GM21825 (cell line): Measurements from ENCODE around the gene FOSB.

Experiments
- ATAC-seq: cut with Tn5 transposase; IDR thresholded peaks from one replicate; pipeline ENCODE4 v1.9.1; 2021; ENCODE audit warnings: mild to moderate bottlenecking, moderate library complexity; ENCODE audit not compliant: unreplicated experiment

The FOSB gene

GRCh38 chr19:45467115-45467455 is 711 bp upstream of the FOSB start:
- no peak for ATAC-seq

- ATAC-seq, result no peak
Observed at GRCh38 chr19:45468159-45468651, 409 bp downstream of the FOSB start.

GRCh38 chr19:45468803-45469131 is 971 bp downstream of the FOSB start:
- ATAC-seq, result peak; percentile 27

GRCh38 chr19:45469132-45469944 is 1.5 kb downstream of the FOSB start:
- ATAC-seq, result peak; percentile 54

- ATAC-seq, result no peak
Observed at GRCh38 chr19:45469945-45470761, 2.4 kb downstream of the FOSB start.

GRCh38 chr19:45470762-45471081 is 2.9 kb downstream of the FOSB start:
- no peak for ATAC-seq

- ATAC-seq, result no peak
Observed at GRCh38 chr19:45471111-45471930, 3.5 kb downstream of the FOSB start.

- ATAC-seq, result no peak
Observed at GRCh38 chr19:45471931-45472562, 4.3 kb downstream of the FOSB start.

GRCh38 chr19:45472563-45473366 is 5.0 kb downstream of the FOSB start:
- no peak for ATAC-seq

GRCh38 chr19:45473367-45473681 is 5.5 kb downstream of the FOSB start:
- no peak for ATAC-seq

GRCh38 chr19:45473682-45474605 is 6.1 kb downstream of the FOSB start:
- ATAC-seq, result no peak

- no peak for ATAC-seq
Observed at GRCh38 chr19:45474606-45475521, 7.1 kb downstream of the FOSB start.

GRCh38 chr19:45475537-45476291 is 7.9 kb downstream of the FOSB start:
- ATAC-seq, result no peak

GRCh38 chr19:45476304-45476703 is 8.5 kb downstream of the FOSB start:
- ATAC-seq, result no peak

GRCh38 chr19:45477186-45477585 is 9.4 kb downstream of the FOSB start:
- ATAC-seq, result no peak

- ATAC-seq, result no peak
Observed at GRCh38 chr19:45477713-45478453, 10.1 kb downstream of the FOSB start.
